SK-N-SH (cell line): Measurements from ENCODE around the gene CYLD. TPM values are rescaled to one million over a fixed set of nuclear protein-coding genes. Genes with fewer than 3 reads are reported as not detected.

Experiments used
- CTCF ChIA-PET: fragments of 300-600, 350-600 bp; formaldehyde crosslinking; extraction: SDS; loops from one replicate; lab custom pipeline; 2021; lab: Yijun Ruan, JAX
- POLR2A ChIA-PET: fragments of 350-600 bp; sonication (Branson Sonifier 250); formaldehyde crosslinking; extraction: SDS; loops from one replicate; lab custom pipeline; 2020; ENCODE audit warnings: antibody characterized with exemption, inconsistent platforms; lab: Yijun Ruan, JAX
- DNase-seq: peaks from one replicate; pipeline ENCODE4 v3.0.0; 2012
- H2AFZ ChIP-seq: fragments of 200-600 bp; sonication (generic); 2 replicates; pipeline ENCODE4 v1.8.1; 2016; ENCODE audit warnings: antibody characterized with exemption, mild to moderate bottlenecking, low read depth
- H3F3A ChIP-seq: fragments of 200-600 bp; sonication (generic); replicated peaks from 2 replicates; pipeline ENCODE3; 2016; ENCODE audit warnings: antibody characterized with exemption, mild to moderate bottlenecking; ENCODE audit not compliant: insufficient read depth
- H3K27ac ChIP-seq, 2 experiments: fragments of 200-500 bp in 1 of 2; fragments of 200-600 bp in 1 of 2; sonication (Bioruptor generic) in 1 of 2; sonication (generic), shearing (Covaris generic) in 1 of 2; 2 replicates each; pipeline versions ENCODE4 v1.5.1 to v1.6.1; 2014 to 2016; ENCODE audit warnings: low read depth in 2 of 2, inconsistent platforms in 1 of 2, low read length in 1 of 2, mild to moderate bottlenecking in 1 of 2, mixed read lengths in 1 of 2
- H3K27me3 ChIP-seq: fragments of 200-600 bp; sonication (generic), shearing (Covaris generic); 2 replicates; pipeline ENCODE4 v1.6.1; 2016; ENCODE audit warnings: mixed run types; ENCODE audit not compliant: insufficient read depth
- H3K36me3 ChIP-seq, 2 experiments: fragments of 200-500 bp in 1 of 2; fragments of 200-600 bp in 1 of 2; sonication (Bioruptor generic) in 1 of 2; sonication (generic) in 1 of 2; replicated peaks in 1 of 2; 2 replicates each; pipeline versions ENCODE3 to v1.5.1; 2014 to 2016; ENCODE audit warnings: low read length in 1 of 2, mild to moderate bottlenecking in 1 of 2; ENCODE audit not compliant: insufficient read depth in 2 of 2, control insufficient read depth in 1 of 2
- H3K4me1 ChIP-seq, 2 experiments: fragments of 200-500 bp in 1 of 2; fragments of 200-600 bp in 1 of 2; sonication (Bioruptor generic) in 1 of 2; sonication (generic), shearing (Covaris generic) in 1 of 2; 2 replicates each; pipeline versions ENCODE4 v1.5.1 to v1.6.1; 2014 to 2016; ENCODE audit warnings: low read depth in 1 of 2, low read length in 1 of 2, mixed run types in 1 of 2; ENCODE audit not compliant: insufficient read depth in 2 of 2, control insufficient read depth in 1 of 2
- H3K4me2 ChIP-seq: fragments of 200-600 bp; sonication (generic), shearing (Covaris generic); 2 replicates; pipeline ENCODE4 v1.6.1; 2017; ENCODE audit warnings: mixed run types
- H3K4me3 ChIP-seq, 2 experiments: fragments of 200-500 bp in 1 of 2; fragments of 200-600 bp in 1 of 2; sonication (Bioruptor generic) in 1 of 2; sonication (generic), shearing (Covaris generic) in 1 of 2; 2 replicates each; pipeline versions ENCODE4 v1.5.1 to v1.8.1; 2014 to 2016; ENCODE audit warnings: low read depth in 2 of 2, inconsistent platforms in 1 of 2, low read length in 1 of 2, mild to moderate bottlenecking in 1 of 2, mixed read lengths in 1 of 2, moderate library complexity in 1 of 2
- H3K79me2 ChIP-seq: fragments of 200-600 bp; sonication (generic); 2 replicates; pipeline ENCODE4 v1.8.1; 2017; ENCODE audit warnings: mild to moderate bottlenecking; ENCODE audit not compliant: insufficient read depth
- H3K9ac ChIP-seq: fragments of 200-600 bp; sonication (generic); 2 replicates; pipeline ENCODE4 v1.6.1; 2017; ENCODE audit warnings: mixed run types
- H3K9me2 ChIP-seq: fragments of 200-600 bp; sonication (generic); 2 replicates; pipeline ENCODE4 v1.6.1; 2017; ENCODE audit warnings: mixed run types
- H3K9me3 ChIP-seq: fragments of 200-600 bp; sonication (generic); 2 replicates; pipeline ENCODE4 v1.6.1; 2017; ENCODE audit warnings: mixed run types, mild to moderate bottlenecking, moderate library complexity
- H4K20me1 ChIP-seq: fragments of 200-600 bp; sonication (generic); 2 replicates; pipeline ENCODE4 v1.6.1; 2017; ENCODE audit warnings: mild to moderate bottlenecking, mixed run types; ENCODE audit not compliant: insufficient read depth
- CHD2 ChIP-seq: fragments of 150-350 bp; IDR thresholded peaks from 2 replicates; pipeline ENCODE4 v1.6.1; 2018; ENCODE audit warnings: low read length; ENCODE audit not compliant: partially characterized antibody
- ELF1 ChIP-seq: IDR thresholded peaks from 2 replicates; pipeline ENCODE4 v1.4.0; 2012
- FOSL2 ChIP-seq: IDR thresholded peaks from 2 replicates; pipeline ENCODE4 v1.4.0; 2012; ENCODE audit warnings: low read depth, mild to moderate bottlenecking, moderate library complexity, borderline replicate concordance
- GABPA ChIP-seq: IDR thresholded peaks from 2 replicates; pipeline ENCODE4 v1.4.0; 2012; ENCODE audit warnings: low read depth, mild to moderate bottlenecking
- GATA2 ChIP-seq: sonication (generic); formaldehyde crosslinking; IDR thresholded peaks from 2 replicates; pipeline ENCODE4 v1.5.0; 2020; ENCODE audit warnings: mild to moderate bottlenecking, missing genetic modification reagents
- JUND ChIP-seq: IDR thresholded peaks from 2 replicates; pipeline ENCODE4 v1.4.0; 2012
- MXI1 ChIP-seq: IDR thresholded peaks from 2 replicates; pipeline ENCODE4 v1.6.1; 2012; ENCODE audit warnings: mild to moderate bottlenecking, low read depth, low read length, improper control_type of control experiment
- NFIC ChIP-seq: IDR thresholded peaks from 2 replicates; pipeline ENCODE4 v1.4.0; 2012; ENCODE audit warnings: borderline replicate concordance
- POLR2AphosphoS5 ChIP-seq: IDR thresholded peaks from 2 replicates; pipeline ENCODE4 v1.6.1; 2012; ENCODE audit warnings: low read depth, low read length
- RCOR1 ChIP-seq: fragments of 150-350 bp; IDR thresholded peaks from 2 replicates; pipeline ENCODE4 v1.6.1; 2017; ENCODE audit warnings: antibody characterized with exemption, low read length
- RXRA ChIP-seq: IDR thresholded peaks from 2 replicates; pipeline ENCODE4 v1.4.0; 2012; ENCODE audit warnings: low read depth, mild to moderate bottlenecking, borderline replicate concordance
- SIN3A ChIP-seq: IDR thresholded peaks from 2 replicates; pipeline ENCODE4 v1.6.1; 2012; ENCODE audit warnings: low read depth, mild to moderate bottlenecking, low read length, moderate library complexity, borderline replicate concordance
- TAF1 ChIP-seq: IDR thresholded peaks from 2 replicates; pipeline ENCODE4 v1.6.1; 2012; ENCODE audit warnings: low read depth, mild to moderate bottlenecking, low read length, moderate library complexity, borderline replicate concordance
- TEAD4 ChIP-seq: IDR thresholded peaks from 2 replicates; pipeline ENCODE4 v1.4.0; 2012; ENCODE audit warnings: mild to moderate bottlenecking, borderline replicate concordance; ENCODE audit not compliant: insufficient read depth
- YY1 ChIP-seq: IDR thresholded peaks from 2 replicates; pipeline ENCODE4 v1.4.0; 2012; ENCODE audit warnings: low read depth, mild to moderate bottlenecking
- WGBS: methylation state at CpG from one replicate; pipeline ENCODE4 v1.1.6; 2017; ENCODE audit warnings: low lambda C conversion rate; 5-methylcytosine and 5-hydroxymethylcytosine counted together
- polyA plus RNA-seq, 3 experiments: library from polyadenylated mRNA; depleted of rRNA; stranded (reverse); fragments of >200 nt; gene quantifications; 2 replicates each; pipeline ENCODE4 v1.2.3, GENCODE V29; 2012
- TF ChIP-seq, protein P1 (sequence below): IDR thresholded peaks from 2 replicates; pipeline ENCODE4 v1.4.0; 2012; ENCODE audit warnings: low read depth, borderline replicate concordance
- TF ChIP-seq, protein P2 (sequence below): IDR thresholded peaks from 2 replicates; pipeline ENCODE4 v1.6.1; 2012; ENCODE audit warnings: mild to moderate bottlenecking, low read depth, low read length, moderate library complexity
- TF ChIP-seq, protein P3 (sequence below): IDR thresholded peaks from 2 replicates; pipeline ENCODE4 v1.4.0; 2012; ENCODE audit warnings: low read depth
- TF ChIP-seq, protein P4 (sequence below): fragments of 150-350 bp; IDR thresholded peaks from 2 replicates; pipeline ENCODE4 v1.6.1; 2016; ENCODE audit warnings: mild to moderate bottlenecking, low read depth, low read length
- TF ChIP-seq, protein P5 (sequence below): IDR thresholded peaks from 2 replicates; pipeline ENCODE4 v1.4.0; 2012; ENCODE audit warnings: low read depth, borderline replicate concordance

The CYLD gene
- polyA plus RNA-seq, 1 of the 3 experiments (the other 2 are of a cell fraction), result 6.5 TPM

DNA sequence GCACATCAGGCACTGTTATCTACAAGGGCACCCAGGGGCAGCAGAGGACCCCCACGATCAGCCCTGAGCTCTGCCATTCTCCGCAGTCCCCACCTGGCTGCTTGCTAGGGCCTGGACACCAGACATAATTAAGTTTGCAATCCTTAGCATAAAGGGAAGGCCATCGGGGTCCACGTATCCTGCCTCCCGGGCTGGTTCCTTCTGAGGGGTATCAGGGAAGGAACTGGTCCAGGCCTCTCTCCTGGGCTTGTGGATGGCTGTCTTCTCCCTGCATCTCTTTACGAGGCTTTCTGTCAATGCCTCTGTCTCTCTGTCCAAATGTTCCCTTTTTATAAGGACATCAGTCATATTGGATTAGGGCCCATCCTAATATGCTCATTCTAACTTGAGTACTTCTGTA lies 77.8 kb downstream of the CYLD start:
- H3K4me3 ChIP-seq, result no peak overlapping the region
- DNase-seq, result no peak
- H4K20me1 ChIP-seq, result no peaks in the 10 kb centered on the region
- H3K9me2 ChIP-seq, result no peaks in the 10 kb centered on the region
- TF ChIP-seq TEAD4, result no peak
- TF ChIP-seq, protein P1, sequence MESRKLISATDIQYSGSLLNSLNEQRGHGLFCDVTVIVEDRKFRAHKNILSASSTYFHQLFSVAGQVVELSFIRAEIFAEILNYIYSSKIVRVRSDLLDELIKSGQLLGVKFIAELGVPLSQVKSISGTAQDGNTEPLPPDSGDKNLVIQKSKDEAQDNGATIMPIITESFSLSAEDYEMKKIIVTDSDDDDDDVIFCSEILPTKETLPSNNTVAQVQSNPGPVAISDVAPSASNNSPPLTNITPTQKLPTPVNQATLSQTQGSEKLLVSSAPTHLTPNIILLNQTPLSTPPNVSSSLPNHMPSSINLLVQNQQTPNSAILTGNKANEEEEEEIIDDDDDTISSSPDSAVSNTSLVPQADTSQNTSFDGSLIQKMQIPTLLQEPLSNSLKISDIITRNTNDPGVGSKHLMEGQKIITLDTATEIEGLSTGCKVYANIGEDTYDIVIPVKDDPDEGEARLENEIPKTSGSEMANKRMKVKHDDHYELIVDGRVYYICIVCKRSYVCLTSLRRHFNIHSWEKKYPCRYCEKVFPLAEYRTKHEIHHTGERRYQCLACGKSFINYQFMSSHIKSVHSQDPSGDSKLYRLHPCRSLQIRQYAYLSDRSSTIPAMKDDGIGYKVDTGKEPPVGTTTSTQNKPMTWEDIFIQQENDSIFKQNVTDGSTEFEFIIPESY, result no peak
- TF ChIP-seq, protein P2, sequence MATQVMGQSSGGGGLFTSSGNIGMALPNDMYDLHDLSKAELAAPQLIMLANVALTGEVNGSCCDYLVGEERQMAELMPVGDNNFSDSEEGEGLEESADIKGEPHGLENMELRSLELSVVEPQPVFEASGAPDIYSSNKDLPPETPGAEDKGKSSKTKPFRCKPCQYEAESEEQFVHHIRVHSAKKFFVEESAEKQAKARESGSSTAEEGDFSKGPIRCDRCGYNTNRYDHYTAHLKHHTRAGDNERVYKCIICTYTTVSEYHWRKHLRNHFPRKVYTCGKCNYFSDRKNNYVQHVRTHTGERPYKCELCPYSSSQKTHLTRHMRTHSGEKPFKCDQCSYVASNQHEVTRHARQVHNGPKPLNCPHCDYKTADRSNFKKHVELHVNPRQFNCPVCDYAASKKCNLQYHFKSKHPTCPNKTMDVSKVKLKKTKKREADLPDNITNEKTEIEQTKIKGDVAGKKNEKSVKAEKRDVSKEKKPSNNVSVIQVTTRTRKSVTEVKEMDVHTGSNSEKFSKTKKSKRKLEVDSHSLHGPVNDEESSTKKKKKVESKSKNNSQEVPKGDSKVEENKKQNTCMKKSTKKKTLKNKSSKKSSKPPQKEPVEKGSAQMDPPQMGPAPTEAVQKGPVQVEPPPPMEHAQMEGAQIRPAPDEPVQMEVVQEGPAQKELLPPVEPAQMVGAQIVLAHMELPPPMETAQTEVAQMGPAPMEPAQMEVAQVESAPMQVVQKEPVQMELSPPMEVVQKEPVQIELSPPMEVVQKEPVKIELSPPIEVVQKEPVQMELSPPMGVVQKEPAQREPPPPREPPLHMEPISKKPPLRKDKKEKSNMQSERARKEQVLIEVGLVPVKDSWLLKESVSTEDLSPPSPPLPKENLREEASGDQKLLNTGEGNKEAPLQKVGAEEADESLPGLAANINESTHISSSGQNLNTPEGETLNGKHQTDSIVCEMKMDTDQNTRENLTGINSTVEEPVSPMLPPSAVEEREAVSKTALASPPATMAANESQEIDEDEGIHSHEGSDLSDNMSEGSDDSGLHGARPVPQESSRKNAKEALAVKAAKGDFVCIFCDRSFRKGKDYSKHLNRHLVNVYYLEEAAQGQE, result no peak
- TF ChIP-seq TAF1, result no peak
- TF ChIP-seq SIN3A, result no peak
- TF ChIP-seq NFIC, result no peak
- no peak for TF ChIP-seq POLR2AphosphoS5
- no peak for TF ChIP-seq YY1
- ChIA-PET CTCF (interaction anchor here (6.4 kb wide), 1 partner anchor 14 kb away, joined by 51 read pairs; no protein-coding TSS in a partner anchor), POLR2A (no interaction called here)
- H3K27ac ChIP-seq, result no peak overlapping the region
- H3K9ac ChIP-seq, result no peak overlapping the region
- no peaks in the 10 kb centered on the region for H3K4me1 ChIP-seq
- no peaks in the 10 kb centered on the region for H3K9me3 ChIP-seq
- no peaks in the 10 kb centered on the region for H3K36me3 ChIP-seq
- no peaks in the 10 kb centered on the region; the same call in 1 of the 2 replicates for H3K27me3 ChIP-seq
- no peaks in the 10 kb centered on the region for H3K79me2 ChIP-seq
- no peak overlapping the region for H3K4me2 ChIP-seq
- 43% methylated on average over 5 of the region's 6 CpGs for WGBS
- no peak overlapping the region for H2AFZ ChIP-seq
- no peaks in the 10 kb centered on the region for H3F3A ChIP-seq

DNA sequence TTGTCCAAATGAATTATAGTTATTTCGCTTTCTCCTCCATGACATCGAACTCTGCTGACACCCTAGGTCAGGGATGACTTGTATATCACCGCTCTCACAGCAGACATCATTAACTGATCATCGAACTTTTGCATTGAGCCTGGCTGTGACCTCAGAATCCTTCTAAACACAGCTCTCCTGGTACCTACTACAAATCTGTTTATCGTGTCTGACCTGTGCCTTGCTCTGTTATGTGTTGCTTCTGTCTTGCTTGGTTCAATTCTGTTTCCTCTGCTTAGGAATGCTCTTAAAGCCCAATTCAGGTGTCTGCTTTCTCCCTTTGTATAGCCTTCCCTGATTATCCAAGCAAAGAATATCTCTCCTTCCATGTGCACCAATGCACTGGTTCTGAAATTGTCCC lies 78.3 kb downstream of the CYLD start:
- H3K9me3 ChIP-seq, result no peaks in the 10 kb centered on the region
- no peaks in the 10 kb centered on the region for H3K4me1 ChIP-seq
- WGBS, result 45% methylated on average over 5 of the region's 5 CpGs
- no peaks in the 10 kb centered on the region for H4K20me1 ChIP-seq
- H3K9ac ChIP-seq, result no peak overlapping the region
- CTCF ChIA-PET, result interaction anchor here (3.4 kb wide), 1 partner anchor 14 kb away, joined by 11 read pairs; no protein-coding TSS in a partner anchor
- DNase-seq, result no peak
- no peaks in the 10 kb centered on the region for H3F3A ChIP-seq
- H3K4me3 ChIP-seq, result no peak overlapping the region
- no peaks in the 10 kb centered on the region for H3K9me2 ChIP-seq
- no peak overlapping the region for H3K4me2 ChIP-seq
- no peaks in the 10 kb centered on the region; the same call in 1 of the 2 replicates for H3K27me3 ChIP-seq
- TF ChIP-seq RXRA (no peak), FOSL2 (no peak), GATA2 (CRISPR knock-in tag) (no peak), JUND (no peak), POLR2AphosphoS5 (no peak), ELF1 (no peak), GABPA (no peak), CHD2 (no peak), RCOR1 (no peak), MXI1 (no peak)
- TF ChIP-seq, protein P3, sequence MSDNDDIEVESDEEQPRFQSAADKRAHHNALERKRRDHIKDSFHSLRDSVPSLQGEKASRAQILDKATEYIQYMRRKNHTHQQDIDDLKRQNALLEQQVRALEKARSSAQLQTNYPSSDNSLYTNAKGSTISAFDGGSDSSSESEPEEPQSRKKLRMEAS, result no peak
- TF ChIP-seq, protein P4, sequence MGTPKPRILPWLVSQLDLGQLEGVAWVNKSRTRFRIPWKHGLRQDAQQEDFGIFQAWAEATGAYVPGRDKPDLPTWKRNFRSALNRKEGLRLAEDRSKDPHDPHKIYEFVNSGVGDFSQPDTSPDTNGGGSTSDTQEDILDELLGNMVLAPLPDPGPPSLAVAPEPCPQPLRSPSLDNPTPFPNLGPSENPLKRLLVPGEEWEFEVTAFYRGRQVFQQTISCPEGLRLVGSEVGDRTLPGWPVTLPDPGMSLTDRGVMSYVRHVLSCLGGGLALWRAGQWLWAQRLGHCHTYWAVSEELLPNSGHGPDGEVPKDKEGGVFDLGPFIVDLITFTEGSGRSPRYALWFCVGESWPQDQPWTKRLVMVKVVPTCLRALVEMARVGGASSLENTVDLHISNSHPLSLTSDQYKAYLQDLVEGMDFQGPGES, result no peak
- TF ChIP-seq, protein P5, sequence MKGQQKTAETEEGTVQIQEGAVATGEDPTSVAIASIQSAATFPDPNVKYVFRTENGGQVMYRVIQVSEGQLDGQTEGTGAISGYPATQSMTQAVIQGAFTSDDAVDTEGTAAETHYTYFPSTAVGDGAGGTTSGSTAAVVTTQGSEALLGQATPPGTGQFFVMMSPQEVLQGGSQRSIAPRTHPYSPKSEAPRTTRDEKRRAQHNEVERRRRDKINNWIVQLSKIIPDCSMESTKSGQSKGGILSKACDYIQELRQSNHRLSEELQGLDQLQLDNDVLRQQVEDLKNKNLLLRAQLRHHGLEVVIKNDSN, result no peak
- no peak overlapping the region for H3K27ac ChIP-seq
- H2AFZ ChIP-seq, result no peak overlapping the region
- H3K79me2 ChIP-seq, result no peaks in the 10 kb centered on the region
- no peaks in the 10 kb centered on the region for H3K36me3 ChIP-seq
- POLR2A ChIA-PET, result no interaction called here
